ENCODE measurements around the gene PRELID3B. TPM values are rescaled to one million over a fixed set of nuclear protein-coding genes. Genes with fewer than 3 reads are reported as not detected.
A peak's percentile ranks its signal among the peaks of the same experiment; 100 is the strongest.

Gene PRELID3B
- total RNA-seq: 37.6 TPM
- long read RNA-seq, transcript PRELID3B-201 (6 exons, 2,626 nt): major isoform, 109 of 129 reads
- long read RNA-seq, transcript PRELID3B-203 (6 exons, 704 nt): minor isoform, 7 of 129 reads
- long read RNA-seq, partial matches to known transcripts: 2 of 129 reads
- long read RNA-seq, other reads (novel, unspliced or antisense): 10 of 129 reads

DNA sequence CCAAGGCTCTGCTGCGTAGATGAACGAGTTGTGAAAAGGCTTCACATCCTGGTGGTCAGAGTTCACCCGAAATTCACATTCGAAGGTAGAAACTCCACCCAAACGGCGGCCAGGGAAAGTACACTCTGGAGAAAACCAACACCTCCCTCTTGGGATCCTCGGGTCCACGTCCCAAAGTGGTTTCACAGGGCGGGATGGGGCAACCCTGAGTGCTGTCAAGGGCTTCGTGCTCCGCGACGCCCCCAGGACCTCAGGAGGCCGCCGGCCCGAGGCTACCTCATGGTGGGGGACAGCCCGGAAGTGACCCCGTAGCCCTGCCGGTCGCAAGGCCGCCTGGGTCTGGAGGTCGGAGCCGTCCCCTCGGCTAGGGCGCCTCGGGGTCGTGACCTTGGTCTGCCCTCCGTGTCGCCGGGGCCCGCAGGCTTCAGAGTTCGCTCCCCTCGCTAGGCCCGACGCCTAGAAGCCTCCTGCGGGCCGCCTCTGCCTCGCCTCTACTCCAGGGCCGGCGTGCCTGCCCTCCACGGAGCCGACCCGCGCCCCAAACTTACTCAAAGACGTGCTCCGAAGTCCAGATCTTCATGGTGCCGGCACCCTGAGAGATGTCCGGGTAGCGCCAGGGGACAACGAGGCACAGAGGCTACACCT lies at the start of gene PRELID3B:
PRELID3B (minus strand) TSS at position 636 of the 645 bp plus-strand sequence; CDS start at position 580, 56 bp downstream.
- intact Hi-C loops (cut with DNase I): loop anchor here (5.0 kb wide), 1 partner anchor 150 kb away; no protein-coding TSS in a partner anchor
- ATAC-seq (ENCODE audit: poor library complexity): peak; percentile 46

DNA sequence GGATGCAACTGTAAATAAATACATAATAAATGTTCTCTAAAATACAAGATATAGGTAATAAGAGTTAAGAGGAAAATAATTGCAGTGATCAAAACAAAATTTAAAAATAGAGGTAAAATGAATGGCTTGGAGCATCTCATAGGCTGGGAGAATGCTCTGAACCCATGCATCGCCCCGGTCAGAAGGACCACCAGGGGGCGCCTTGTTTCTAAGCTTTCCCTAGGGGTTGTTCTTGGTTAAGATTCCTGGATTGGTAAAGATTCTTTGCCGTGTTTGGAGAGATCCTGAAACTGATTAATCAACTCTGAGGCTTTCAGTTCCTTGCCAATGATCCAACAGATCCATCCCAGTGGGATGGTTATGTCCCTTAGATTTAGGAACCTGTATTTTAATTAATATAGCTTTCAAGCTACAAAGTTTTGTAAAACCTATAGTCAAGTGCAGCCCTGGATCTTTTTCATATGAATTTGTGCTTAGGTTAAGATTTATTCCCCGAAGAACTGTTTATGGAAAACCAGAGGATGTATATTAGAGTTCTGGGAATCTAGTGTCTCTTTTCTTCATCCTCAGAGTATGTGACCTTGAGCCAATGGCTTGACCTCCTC lies 45.3 kb upstream of the PRELID3B start:
- peak; percentile 90 for DNase-seq
- intact Hi-C loops (cut with DNase I): loop anchor here (2.0 kb wide), 1 partner anchor 135 kb away; no protein-coding TSS in a partner anchor

More for the DNA sequence above, at the start of gene PRELID3B:
- no peak for DNase-seq

DNA sequence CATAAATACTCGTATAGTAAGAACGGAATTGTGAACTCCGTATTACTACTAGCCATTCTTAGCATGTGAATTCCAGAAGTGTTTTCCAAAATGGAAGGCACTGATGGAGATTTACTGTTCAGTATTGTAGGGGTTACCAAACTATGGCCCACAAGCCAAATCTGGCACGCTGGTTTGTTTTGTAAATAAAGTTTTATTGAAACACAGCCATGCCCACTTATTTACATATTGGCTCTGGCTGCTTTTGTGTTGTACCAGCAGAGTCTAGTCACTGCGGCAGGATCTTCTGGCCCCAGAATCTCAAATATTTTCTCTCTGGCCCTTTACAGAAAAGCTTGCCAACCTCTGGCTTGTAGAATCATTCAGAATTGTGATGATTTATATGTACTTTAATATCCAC lies 44.3 kb upstream of the PRELID3B start:
- ATAC-seq (ENCODE audit: poor library complexity): no peak
- no peak for DNase-seq
- intact Hi-C loops (cut with DNase I): loop anchor here (2.0 kb wide), 1 partner anchor 136 kb away; no protein-coding TSS in a partner anchor

More for the DNA sequence above, 45.3 kb upstream of the PRELID3B start:
- peak; percentile 85 for ATAC-seq (ENCODE audit: poor library complexity)

DNA sequence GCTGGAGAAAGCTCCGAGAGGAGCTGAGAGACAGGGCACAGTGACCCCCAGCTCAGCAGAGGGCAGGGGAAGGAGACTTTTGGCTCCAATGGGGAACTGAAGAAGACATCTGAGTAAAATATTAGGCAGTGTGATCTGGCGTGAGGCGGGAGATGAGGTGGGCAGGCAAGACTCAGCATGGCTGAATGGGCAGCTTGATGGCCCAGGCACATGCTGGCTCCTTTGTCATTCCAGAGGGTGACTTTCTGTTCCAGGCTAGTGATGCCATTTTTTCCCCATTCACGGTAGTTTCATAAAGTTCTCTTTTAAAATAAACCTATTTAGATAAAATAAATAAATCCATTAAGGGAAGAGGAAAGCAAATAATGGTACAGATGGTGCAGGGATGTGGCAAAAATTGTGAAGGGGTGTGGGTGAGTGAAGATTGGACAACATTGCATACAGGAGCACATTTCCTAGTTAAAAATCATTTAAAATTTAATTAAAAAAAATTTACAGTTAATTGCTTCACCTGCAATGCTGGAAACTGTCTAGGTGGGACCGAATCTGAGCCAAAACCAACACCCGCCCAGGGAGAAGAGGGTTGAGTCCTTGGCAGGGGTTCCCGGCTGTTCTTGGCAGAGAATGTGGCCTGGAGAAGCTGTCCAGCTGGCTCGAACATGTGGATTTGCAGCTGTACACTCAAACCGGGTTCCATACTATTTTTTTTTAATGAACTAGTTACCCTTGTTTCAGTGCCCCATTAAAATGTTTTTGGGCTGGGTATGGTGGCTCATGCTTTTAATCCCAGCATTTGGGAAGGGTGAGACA lies 41.7 kb upstream of the PRELID3B start:
- ATAC-seq (ENCODE audit: poor library complexity) (peak; percentile 88), DNase-seq (peak; percentile 66)
- intact Hi-C loops (cut with DNase I): no loop called here

DNA sequence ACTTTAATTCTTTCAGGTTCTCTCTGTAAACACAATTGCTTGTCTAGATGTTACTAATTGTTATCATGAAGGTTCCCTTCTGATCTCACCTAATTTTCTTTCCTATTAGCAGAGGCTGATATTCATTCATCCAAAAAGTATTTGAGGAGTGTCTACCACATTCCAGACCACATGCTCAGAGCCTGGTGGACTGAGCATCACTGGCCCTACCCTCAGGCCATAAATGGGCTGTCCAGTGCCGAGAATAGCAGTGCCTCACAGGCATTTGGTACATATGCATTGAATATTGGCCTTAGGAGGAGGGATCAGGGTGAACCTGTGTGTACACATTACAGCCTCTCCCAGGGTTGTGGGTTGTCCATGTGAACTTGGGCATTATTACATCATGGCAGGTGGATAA lies 40.4 kb upstream of the PRELID3B start:
- intact Hi-C loops (cut with DNase I): no loop called here
- ATAC-seq (ENCODE audit: poor library complexity): no peak
- no peak for DNase-seq

DNA sequence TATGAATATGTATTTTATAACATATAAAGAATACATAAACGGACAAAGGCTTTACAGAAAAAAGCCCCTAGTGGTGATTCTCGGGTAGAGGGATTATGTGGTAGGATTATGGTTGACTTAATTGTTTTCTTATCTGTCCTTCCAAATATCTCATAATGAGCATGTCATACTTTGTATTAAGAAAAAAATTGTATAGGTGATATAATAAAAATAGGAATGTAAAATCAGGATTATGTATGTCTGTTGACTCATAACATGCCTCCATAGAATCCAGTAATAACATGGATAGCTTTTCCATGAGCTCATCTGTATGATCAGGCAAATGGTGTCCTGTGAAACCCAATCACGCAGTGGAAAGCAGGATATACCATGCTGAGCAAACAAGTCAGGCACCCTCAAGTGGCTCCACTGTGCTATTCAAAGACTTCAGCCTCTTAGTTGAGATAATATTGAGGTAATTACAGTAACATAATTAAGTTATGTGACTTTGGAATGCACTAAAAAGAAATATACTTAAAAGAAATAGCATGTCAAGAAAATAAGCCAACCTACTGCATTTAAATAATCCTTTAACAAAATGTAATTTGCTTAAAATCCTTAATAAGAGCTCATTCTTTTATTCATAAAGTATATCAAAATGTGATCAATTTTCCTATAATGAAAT lies 39.6 kb upstream of the PRELID3B start:
- ATAC-seq (ENCODE audit: poor library complexity) (no peak), DNase-seq (no peak)
- intact Hi-C loops (cut with DNase I): no loop called here

DNA sequence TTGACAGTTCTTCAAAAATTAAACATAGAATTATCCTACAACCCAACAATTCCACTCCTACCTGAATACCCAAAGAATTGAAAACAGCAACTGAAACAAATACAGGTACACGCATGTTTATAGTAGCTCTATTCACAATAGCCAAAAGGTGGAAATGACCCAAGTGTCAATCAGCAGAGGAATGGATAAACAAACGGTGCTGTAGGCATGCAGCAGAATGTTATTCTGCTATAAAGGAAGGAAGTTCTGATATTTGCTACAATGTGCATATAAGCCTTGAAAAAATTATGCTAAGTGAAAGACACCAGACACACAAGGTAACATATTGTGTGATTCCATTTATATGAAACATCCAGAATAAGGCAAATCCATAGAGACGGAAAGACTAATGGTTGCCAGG lies 38.5 kb upstream of the PRELID3B start:
- no peak for ATAC-seq (ENCODE audit: poor library complexity)
- intact Hi-C loops (cut with DNase I): no loop called here
- no peak for DNase-seq

DNA sequence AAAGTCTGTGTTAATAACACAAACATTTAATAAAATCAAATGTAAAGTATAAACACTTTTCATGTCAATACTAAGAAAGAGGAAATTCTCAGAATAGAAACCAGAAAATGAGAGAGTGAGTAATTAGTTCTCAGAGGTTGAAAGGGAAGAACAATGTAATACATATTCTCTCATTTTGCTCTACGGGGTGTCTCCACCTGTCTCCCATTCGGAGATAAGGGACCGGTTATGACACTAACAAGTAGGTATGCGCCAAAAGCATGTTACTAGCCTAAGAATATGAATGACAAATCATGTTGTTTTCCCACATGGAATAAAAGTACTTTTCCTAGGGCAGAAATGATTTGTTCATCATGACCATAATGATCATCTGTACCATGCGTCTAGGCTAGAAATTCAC lies 35.6 kb upstream of the PRELID3B start:
- ATAC-seq (ENCODE audit: poor library complexity) (no peak), DNase-seq (no peak)
- intact Hi-C loops (cut with DNase I): no loop called here

DNA sequence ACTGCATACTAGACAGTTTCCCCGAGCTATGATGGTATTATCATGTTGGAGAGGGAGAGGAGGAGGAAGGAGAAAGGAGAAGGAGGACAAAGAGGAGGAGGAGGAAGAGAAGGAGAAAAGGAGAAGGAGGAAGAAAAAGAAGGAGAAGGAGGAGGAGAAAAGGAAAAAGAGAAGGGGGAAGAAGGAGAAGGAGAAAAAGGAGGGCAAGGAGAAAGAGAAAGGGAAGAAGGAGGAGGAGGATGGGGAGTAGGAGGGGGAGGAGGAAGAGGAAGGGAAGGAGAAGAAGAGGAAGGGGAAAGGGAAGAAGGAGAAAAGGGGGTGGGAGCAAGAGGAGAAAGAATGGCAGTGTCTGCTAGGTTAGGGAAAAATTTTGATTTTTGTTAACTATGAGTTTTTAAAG lies 35.1 kb upstream of the PRELID3B start:
- DNase-seq: no peak
- no peak for ATAC-seq (ENCODE audit: poor library complexity)
- intact Hi-C loops (cut with DNase I): no loop called here

DNA sequence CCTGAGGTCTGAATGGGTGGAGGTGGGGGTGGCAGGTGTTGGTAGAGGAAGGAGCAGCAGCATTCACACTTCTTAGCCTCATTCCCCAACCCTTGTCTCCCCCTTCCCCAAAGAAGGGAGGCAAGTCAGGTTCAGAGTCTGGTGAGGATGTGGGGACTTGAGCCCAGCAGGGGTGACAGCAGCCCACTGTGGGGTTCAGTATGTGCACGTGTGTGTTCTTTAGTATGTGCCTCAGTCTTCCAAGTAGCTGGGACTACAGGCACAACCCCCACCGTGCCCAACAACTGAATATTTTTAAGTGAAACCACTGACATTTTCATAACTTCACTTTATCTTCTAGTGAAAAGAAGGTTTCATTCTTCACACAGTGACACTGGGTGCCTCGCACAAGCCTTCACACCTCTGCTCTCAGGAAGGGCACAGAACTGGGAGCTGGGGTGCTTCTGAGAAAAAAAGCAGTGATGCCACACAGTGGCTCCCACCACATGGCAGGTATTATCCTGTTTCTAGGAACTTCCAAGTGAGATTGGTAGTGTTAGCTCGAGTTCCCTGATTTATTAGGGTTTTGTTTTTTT lies 33.4 kb upstream of the PRELID3B start:
- intact Hi-C loops (cut with DNase I): no loop called here
- DNase-seq: no peak
- no peak for ATAC-seq (ENCODE audit: poor library complexity)

DNA sequence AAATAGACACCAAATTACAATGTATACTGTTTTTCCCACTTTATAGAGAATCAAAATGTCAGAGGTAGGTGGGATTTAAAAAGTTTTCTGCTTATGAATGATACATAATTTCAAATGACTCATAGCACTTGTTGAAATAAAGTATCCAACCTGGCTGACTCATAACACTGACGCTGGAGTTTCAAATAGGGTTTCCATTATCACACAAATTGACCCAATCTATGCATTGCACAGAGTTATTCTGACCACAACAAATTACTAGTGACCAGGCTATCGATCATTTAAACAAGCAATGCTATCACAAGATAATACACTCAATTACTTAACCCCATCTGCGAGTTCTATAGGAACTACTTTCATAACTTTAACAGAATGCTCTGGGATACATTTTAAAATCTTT lies 31.9 kb upstream of the PRELID3B start:
- DNase-seq (no peak), ATAC-seq (ENCODE audit: poor library complexity) (no peak)
- intact Hi-C loops (cut with DNase I): no loop called here

DNA sequence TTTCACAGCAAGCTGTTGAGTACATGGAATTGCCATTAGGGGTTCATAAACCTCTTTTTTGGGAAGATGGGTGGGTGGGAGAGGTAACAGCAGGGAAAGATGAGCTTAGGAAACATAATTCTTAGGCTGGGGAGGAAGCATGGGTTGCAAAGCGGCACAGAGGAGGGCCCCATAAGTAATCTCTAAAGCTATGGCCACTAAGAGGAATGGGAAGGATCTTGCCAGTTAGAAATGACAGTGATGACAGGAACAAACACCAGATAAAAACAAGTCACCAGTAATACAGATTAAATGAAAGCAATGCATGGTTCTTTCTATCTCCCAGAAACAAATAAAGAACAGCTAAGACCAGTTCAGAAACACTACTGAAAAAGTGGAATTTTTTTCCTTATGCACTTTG lies 31.0 kb upstream of the PRELID3B start:
- intact Hi-C loops (cut with DNase I): no loop called here
- DNase-seq (no peak), ATAC-seq (ENCODE audit: poor library complexity) (peak; percentile 53)

DNA sequence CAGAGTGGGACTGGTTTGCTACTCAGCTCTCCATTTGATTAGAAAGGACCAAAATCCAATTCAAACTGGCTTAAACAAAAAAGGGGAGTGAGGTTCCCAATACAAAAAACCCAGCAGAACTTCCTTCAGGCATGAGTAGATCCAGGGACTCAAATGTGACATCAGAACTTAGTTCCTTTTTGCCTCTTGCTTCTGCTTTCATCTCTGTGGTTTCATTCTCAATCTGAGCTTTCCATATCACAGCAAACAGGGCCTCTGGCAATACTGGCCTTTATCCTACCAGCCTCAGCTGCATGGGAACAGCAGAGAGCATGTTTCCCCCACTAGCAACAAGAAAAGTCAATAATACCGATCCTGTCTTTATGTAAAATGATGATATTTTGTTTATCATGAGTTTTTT lies 28.6 kb upstream of the PRELID3B start:
- no peak for ATAC-seq (ENCODE audit: poor library complexity)

DNA sequence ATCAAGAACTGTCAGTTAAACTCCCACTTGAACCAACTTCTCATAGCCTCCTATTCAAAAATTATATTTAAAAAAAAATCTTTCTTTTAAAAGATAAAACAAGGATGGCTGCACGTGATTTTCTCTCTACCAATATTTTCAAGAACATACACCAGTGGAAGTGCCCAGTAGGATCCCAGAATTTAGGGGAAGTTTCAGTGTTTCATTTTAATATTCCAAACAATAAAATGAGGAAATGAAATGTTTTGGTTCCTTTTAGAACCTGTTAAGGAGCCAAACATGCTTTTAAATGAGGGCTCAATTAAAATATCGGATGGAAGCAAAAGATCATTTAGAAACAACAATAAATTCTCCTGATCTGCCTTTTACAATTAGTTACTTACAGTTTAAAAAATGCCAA lies 26.4 kb upstream of the PRELID3B start:
- ATAC-seq (ENCODE audit: poor library complexity) (no peak), DNase-seq (no peak)
- intact Hi-C loops (cut with DNase I): no loop called here

More for the DNA sequence above, 28.6 kb upstream of the PRELID3B start:
- no peak for DNase-seq
- intact Hi-C loops (cut with DNase I): no loop called here

DNA sequence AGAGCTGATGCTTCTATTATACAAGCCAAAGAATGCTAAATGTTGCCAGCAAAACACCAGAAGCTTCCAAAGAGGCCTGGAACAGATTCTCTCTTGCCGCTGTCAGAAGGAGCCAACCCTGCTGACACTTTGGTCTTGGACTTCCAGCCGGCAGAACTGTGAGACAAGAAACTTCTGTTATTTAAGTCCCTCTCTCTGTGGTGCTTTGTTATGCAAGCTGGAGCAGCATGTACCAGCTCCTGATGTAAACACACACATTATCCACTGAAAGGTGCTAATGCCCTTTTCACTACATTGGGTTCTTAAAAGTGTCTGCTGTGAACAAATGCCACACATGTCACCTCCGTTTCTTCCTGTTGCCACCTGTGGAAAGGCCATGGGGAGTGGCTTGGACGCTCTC lies 25.9 kb upstream of the PRELID3B start:
- intact Hi-C loops (cut with DNase I): no loop called here
- DNase-seq: no peak
- no peak for ATAC-seq (ENCODE audit: poor library complexity)

DNA sequence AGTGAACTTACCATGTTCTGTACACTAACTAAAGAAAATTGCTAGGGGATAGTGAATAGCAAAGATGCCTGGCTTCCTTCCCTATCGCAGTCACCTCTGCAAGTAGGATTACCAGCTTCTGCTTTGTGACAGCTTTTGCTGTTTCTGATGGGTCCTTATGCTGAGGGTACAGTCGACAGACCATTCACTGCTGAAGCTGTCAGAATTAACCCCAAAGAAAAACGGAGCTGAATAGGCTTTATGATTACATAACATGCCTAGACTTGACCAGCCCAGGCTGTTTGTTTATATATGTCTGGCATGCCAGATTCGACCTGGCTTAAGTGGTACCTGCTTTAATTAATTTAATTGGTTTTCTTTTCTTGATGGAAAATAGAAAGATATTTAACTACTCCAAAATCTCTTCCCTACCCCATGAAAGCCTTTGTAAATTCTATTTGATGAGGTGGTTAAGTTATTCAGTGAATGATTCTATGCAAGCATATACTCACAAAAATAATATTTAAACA lies 21.7 kb upstream of the PRELID3B start:
- ATAC-seq (ENCODE audit: poor library complexity): no peak
- no peak for DNase-seq
- intact Hi-C loops (cut with DNase I): no loop called here

DNA sequence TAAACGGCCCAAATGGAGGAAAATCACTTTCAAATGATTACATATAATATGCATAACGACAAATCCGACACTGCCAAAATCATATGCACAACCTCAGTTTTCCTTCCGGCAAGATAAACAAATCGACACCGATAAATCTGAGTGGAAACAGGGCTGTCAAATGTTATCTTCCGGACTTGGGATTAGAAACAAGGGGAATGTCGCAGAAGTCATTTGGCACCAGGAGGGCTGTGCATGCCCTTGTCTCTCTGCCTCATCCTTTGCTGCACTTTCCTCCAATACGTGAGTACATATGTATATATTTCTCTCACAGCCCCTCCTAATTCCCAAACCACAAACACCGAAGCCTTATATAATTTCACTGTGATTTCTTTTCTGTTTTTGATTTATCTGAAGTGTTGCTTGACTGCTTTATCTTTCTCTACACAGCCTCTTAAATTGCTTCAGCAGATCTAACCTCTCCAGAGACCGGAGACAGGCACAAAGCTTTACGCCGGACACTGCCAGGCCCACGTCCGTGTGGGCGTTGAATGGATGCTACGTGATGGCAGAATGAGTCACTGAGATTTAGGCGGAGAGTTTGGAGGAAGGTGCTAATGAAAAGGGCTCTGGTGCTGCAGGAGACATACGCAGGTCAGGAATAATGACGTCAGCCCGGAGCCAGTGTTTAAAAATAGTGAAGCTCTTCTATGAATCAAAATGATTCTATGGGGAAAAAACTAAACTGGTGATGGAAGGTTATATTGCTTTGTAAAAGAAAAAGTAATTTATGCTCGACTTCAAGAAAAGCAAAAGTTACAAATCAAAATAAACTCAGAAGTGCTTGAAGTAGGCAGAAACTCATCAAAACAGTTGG lies 21.0 kb upstream of the PRELID3B start:
- DNase-seq (peak; percentile 57), ATAC-seq (ENCODE audit: poor library complexity) (peak; percentile 81)
- intact Hi-C loops (cut with DNase I): no loop called here
